ENCODE data around the gene RASA3. TPM values are rescaled to one million over a fixed set of nuclear protein-coding genes. Genes with fewer than 3 reads are reported as not detected.

Gene RASA3
- total and polyA plus RNA-seq, 2 of the 4 experiments (the other 2 are of a cell fraction), result 21.0 to 31.4 TPM

- Histone ChIP-seq H3K27ac (ENCODE audit: insufficient read depth, low read length) (no peak overlapping the region), H3K36me3 (ENCODE audit: control insufficient read depth, insufficient read depth, low read length) (peaks cover 33% of the 10 kb centered on the region), H2AFZ (replicated peaks; ENCODE audit: low read length, poor library complexity) (no peak overlapping the region), H2AK9ac (replicated peaks; ENCODE audit: low read depth, low read length, poor library complexity) (no peak overlapping the region), H3K9me1 (ENCODE audit: insufficient read depth, low read length) (no peaks in the 10 kb centered on the region), H3K4me3 (ENCODE audit: insufficient read depth, low read depth, low read length) (no peak overlapping the region), H3K23ac (ENCODE audit: low read depth, low read length) (no peak overlapping the region), H3K4me2 (ENCODE audit: low read depth, low read length) (no peak overlapping the region), H2BK120ac (ENCODE audit: low read depth, low read length) (no peak overlapping the region), H3K18ac (ENCODE audit: low read depth, low read length) (no peak overlapping the region), H3K79me1 (ENCODE audit: low read depth in 1 of 2, low read length in 2 of 2) (peaks cover 0 to 19% of the 10 kb centered on the region in 2 experiments; a peak in 2 of 4 replicates), H4K8ac (ENCODE audit: low read depth in 2 of 2, low read length in 2 of 2) (no peak overlapping the region), H2BK15ac (ENCODE audit: low read depth, low read length) (no peak overlapping the region), H4K91ac (ENCODE audit: insufficient read depth, low read depth, low read length) (no peak overlapping the region), H2BK5ac (ENCODE audit: low read depth, low read length, poor library complexity, severe bottlenecking) (no peak overlapping the region), H2AK5ac (ENCODE audit: low read depth, low read length) (no peak overlapping the region), H3K9ac (ENCODE audit: low read depth, low read length) (no peak overlapping the region), H3K56ac (ENCODE audit: extremely low read depth, insufficient read depth, low read length) (no peak overlapping the region), H3K9me3 (ENCODE audit: control insufficient read depth, insufficient read depth, low read length) (peaks cover 16% of the 10 kb centered on the region), H4K5ac (ENCODE audit: low read depth, low read length) (no peak overlapping the region), H4K20me1 (ENCODE audit: insufficient read depth, low read length) (peaks cover 8% of the 10 kb centered on the region), H3K4me1 (ENCODE audit: control insufficient read depth, insufficient read depth, low read length) (peaks cover 3% of the 10 kb centered on the region; the same call in 1 of the 2 replicates), H3K27me3 (ENCODE audit: control insufficient read depth, insufficient read depth, low read length) (no peaks in the 10 kb centered on the region), H3K4ac (ENCODE audit: low read depth, low read length) (no peak overlapping the region), H3K14ac (replicated peaks; ENCODE audit: low read depth, low read length) (no peak overlapping the region), H2BK20ac (ENCODE audit: low read depth, low read length) (no peak overlapping the region)
- DNase-seq (no peak), ATAC-seq (ENCODE audit: low read depth) (no peak)
- ChIA-PET CTCF (no interaction called here), POLR2A (ENCODE audit: unreplicated experiment) (no interaction called here)
- TF ChIP-seq SMC3 (IDR thresholded peaks at IDR 0.05; ENCODE audit: low read depth, low read length), result no peak
- no peak for TF ChIP-seq BHLHE40 (IDR thresholded peaks at IDR 0.05; ENCODE audit: low read depth, low read length)
- no peak for TF ChIP-seq RCOR1 (IDR thresholded peaks at IDR 0.05; ENCODE audit: insufficient replicate concordance, low read length)
- TF ChIP-seq USF2 (IDR thresholded peaks at IDR 0.05; ENCODE audit: low read depth, low read length), result no peak
- no peak for TF ChIP-seq MAZ (IDR thresholded peaks at IDR 0.05; ENCODE audit: borderline replicate concordance, low read depth, low read length)
- TF ChIP-seq POLR2A (IDR thresholded peaks at IDR 0.05; ENCODE audit: low read depth, low read length), result no peak
- no peak for TF ChIP-seq FOS (IDR thresholded peaks at IDR 0.05; ENCODE audit: low read depth, low read length)
- no peak for TF ChIP-seq RAD21 (IDR thresholded peaks at IDR 0.05; ENCODE audit: low read length)
- no peak for TF ChIP-seq RFX5 (IDR thresholded peaks at IDR 0.05; ENCODE audit: low read depth, low read length)
- TF ChIP-seq CHD1 (IDR thresholded peaks at IDR 0.05; ENCODE audit: low read depth, low read length), result no peak
- TF ChIP-seq CTCF (conservative IDR thresholded peaks at IDR 0.05; ENCODE audit: low read depth, low read length), result no peak
- no peak for TF ChIP-seq MXI1 (IDR thresholded peaks at IDR 0.05; ENCODE audit: borderline replicate concordance, low read depth, low read length)
- WGBS, 2 experiments (ENCODE audit: extremely low coverage in 2 of 2, insufficient read length in 1 of 2), result 96% methylated on average over 24 of the region's 29 CpGs; no CpG with 5 or more reads in 1 of the 2 experiments
- in situ Hi-C loops (cut with MboI; ENCODE audit: low sequenced_read_pairs), result no loop called here
- BruUV-seq (replicated peaks), result no TSS peak
- dilution Hi-C loops (cut with HindIII; ENCODE audit: low sequenced_read_pairs, unreplicated experiment), result no loop called here
- intact Hi-C loops (cut with micrococcal nuclease), result no loop called here
These were observed 177.2 kb downstream of the RASA3 start for GRCh38 chr13:113955235-113955634.

Measured in IMR-90 (cell line).